ENCODE measurements around the gene AK4.

DNA sequence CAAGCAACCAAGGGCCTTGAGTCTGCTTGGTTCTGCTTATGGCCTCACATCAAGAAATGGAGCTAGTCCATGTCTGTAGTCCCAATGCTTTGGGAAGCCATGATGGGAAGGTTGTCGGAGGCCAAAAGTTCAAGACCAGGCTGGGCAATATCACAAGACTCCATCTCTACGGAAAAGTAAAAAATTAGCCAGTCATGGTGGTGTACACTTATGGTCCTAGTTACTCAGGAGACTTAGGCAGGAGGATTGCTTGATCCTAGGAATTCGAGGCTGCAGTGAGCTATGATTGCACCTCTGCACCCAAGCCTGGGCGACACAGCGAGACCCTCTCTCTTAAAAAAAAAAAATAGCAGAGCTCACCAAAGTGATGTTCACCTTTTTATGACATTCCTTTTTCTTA lies 81.2 kb downstream of the AK4 start:
- TF ChIP-seq, protein P1, sequence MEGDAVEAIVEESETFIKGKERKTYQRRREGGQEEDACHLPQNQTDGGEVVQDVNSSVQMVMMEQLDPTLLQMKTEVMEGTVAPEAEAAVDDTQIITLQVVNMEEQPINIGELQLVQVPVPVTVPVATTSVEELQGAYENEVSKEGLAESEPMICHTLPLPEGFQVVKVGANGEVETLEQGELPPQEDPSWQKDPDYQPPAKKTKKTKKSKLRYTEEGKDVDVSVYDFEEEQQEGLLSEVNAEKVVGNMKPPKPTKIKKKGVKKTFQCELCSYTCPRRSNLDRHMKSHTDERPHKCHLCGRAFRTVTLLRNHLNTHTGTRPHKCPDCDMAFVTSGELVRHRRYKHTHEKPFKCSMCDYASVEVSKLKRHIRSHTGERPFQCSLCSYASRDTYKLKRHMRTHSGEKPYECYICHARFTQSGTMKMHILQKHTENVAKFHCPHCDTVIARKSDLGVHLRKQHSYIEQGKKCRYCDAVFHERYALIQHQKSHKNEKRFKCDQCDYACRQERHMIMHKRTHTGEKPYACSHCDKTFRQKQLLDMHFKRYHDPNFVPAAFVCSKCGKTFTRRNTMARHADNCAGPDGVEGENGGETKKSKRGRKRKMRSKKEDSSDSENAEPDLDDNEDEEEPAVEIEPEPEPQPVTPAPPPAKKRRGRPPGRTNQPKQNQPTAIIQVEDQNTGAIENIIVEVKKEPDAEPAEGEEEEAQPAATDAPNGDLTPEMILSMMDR (IDR thresholded peaks at IDR 0.05; ENCODE audit: low read depth, low read length), result no peak
- TF ChIP-seq, protein P2, sequence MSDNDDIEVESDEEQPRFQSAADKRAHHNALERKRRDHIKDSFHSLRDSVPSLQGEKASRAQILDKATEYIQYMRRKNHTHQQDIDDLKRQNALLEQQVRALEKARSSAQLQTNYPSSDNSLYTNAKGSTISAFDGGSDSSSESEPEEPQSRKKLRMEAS (IDR thresholded peaks at IDR 0.05; ENCODE audit: low read depth, low read length), result no peak
- TF ChIP-seq POLR2A (IDR thresholded peaks at IDR 0.05; ENCODE audit: extremely low read depth, insufficient read length) (no peak), MYC (IDR thresholded peaks at IDR 0.05; ENCODE audit: low read depth, low read length) (no peak)

All from NB4 (cell line).